IMR-90 (cell line): ENCODE measurements around the gene KIAA1328. TPM values are rescaled to one million over a fixed set of nuclear protein-coding genes. Genes with fewer than 3 reads are reported as not detected.

Source experiments
- ATAC-seq: fragments of 200-7000 bp; cut with Tn5 transposase; 2 replicates; pipeline ENCODE4 v1.9.1; 2020; ENCODE audit warnings: low read depth, mild to moderate bottlenecking, moderate library complexity
- BruUV-seq: library from RNA; stranded (reverse); fragments of 400-500 nt; replicated peaks from 2 replicates; lab custom pipeline; 2021; lab: Mats Ljungman, UMichigan
- CTCF ChIA-PET: fragments of 300-600 bp; formaldehyde crosslinking; extraction: SDS; loops from one replicate; lab custom pipeline; 2021; ENCODE audit warnings: antibody characterized with exemption; lab: Yijun Ruan, JAX
- POLR2A ChIA-PET: fragments of 300-600 bp; sonication (Branson Sonifier 250); formaldehyde crosslinking; loops from one replicate; lab custom pipeline; 2022; ENCODE audit warnings: antibody characterized with exemption; ENCODE audit not compliant: unreplicated experiment; lab: Charles Lee
- DNase-seq: peaks from one replicate; pipeline ENCODE4 v3.0.0; 2013
- H2AFZ ChIP-seq: replicated peaks from 2 replicates; pipeline ENCODE3; 2013; ENCODE audit warnings: low read length, mild to moderate bottlenecking; ENCODE audit not compliant: poor library complexity
- H2AK5ac ChIP-seq: 2 replicates; pipeline ENCODE4 v1.6.1; 2013; ENCODE audit warnings: low read depth, low read length, inconsistent platforms
- H2AK9ac ChIP-seq: replicated peaks from 2 replicates; pipeline ENCODE3; 2013; ENCODE audit warnings: mild to moderate bottlenecking, low read depth, low read length, moderate library complexity; ENCODE audit not compliant: poor library complexity
- H2BK120ac ChIP-seq: 2 replicates; pipeline ENCODE4 v1.6.1; 2013; ENCODE audit warnings: low read depth, low read length, inconsistent platforms
- H2BK15ac ChIP-seq: 3 replicates; pipeline ENCODE4 v1.6.1; 2013; ENCODE audit warnings: low read depth, low read length, inconsistent platforms
- H2BK20ac ChIP-seq: 2 replicates; pipeline ENCODE4 v1.6.1; 2013; ENCODE audit warnings: low read depth, mild to moderate bottlenecking, inconsistent platforms, low read length, moderate library complexity
- H2BK5ac ChIP-seq: 2 replicates; pipeline ENCODE4 v1.6.1; 2013; ENCODE audit warnings: mild to moderate bottlenecking, low read depth, low read length, inconsistent platforms; ENCODE audit not compliant: poor library complexity, severe bottlenecking
- H3K14ac ChIP-seq: replicated peaks from 2 replicates; pipeline ENCODE4 v1.6.1; 2013; ENCODE audit warnings: low read depth, low read length, inconsistent platforms
- H3K18ac ChIP-seq: 2 replicates; pipeline ENCODE4 v1.6.1; 2013; ENCODE audit warnings: low read depth, low read length, control low read depth
- H3K23ac ChIP-seq: 2 replicates; pipeline ENCODE4 v1.6.1; 2013; ENCODE audit warnings: low read depth, low read length, inconsistent platforms
- H3K27ac ChIP-seq: 2 replicates; pipeline ENCODE4 v1.5.1; 2013; ENCODE audit warnings: mild to moderate bottlenecking, control low read depth, low read length; ENCODE audit not compliant: insufficient read depth
- H3K27me3 ChIP-seq: 2 replicates; pipeline ENCODE4 v1.6.1; 2013; ENCODE audit warnings: low read length; ENCODE audit not compliant: control insufficient read depth, insufficient read depth
- H3K36me3 ChIP-seq: 2 replicates; pipeline ENCODE4 v1.6.1; 2013; ENCODE audit warnings: low read length, mixed read lengths; ENCODE audit not compliant: control insufficient read depth, insufficient read depth
- H3K4ac ChIP-seq: 2 replicates; pipeline ENCODE4 v1.6.1; 2013; ENCODE audit warnings: low read depth, low read length, inconsistent platforms
- H3K4me1 ChIP-seq: 2 replicates; pipeline ENCODE4 v1.6.1; 2013; ENCODE audit warnings: low read length, mixed read lengths; ENCODE audit not compliant: control insufficient read depth, insufficient read depth
- H3K4me2 ChIP-seq: 2 replicates; pipeline ENCODE4 v1.6.1; 2013; ENCODE audit warnings: low read depth, mild to moderate bottlenecking, control low read depth, low read length, moderate library complexity
- H3K4me3 ChIP-seq: 2 replicates; pipeline ENCODE4 v1.5.1; 2013; ENCODE audit warnings: low read depth, mild to moderate bottlenecking, control low read depth, low read length, moderate library complexity; ENCODE audit not compliant: insufficient read depth
- H3K56ac ChIP-seq: 2 replicates; pipeline ENCODE4 v1.6.1; 2013; ENCODE audit warnings: low read length, inconsistent platforms; ENCODE audit not compliant: insufficient read depth; ENCODE audit errors: extremely low read depth
- H3K79me1 ChIP-seq, 2 experiments: 2 replicates each; pipeline ENCODE4 v1.6.1; 2013; ENCODE audit warnings: low read length in 2 of 2, inconsistent platforms in 1 of 2, low read depth in 1 of 2
- H3K9ac ChIP-seq: 2 replicates; pipeline ENCODE4 v1.6.1; 2013; ENCODE audit warnings: low read depth, low read length, control low read depth
- H3K9me1 ChIP-seq: 2 replicates; pipeline ENCODE4 v1.6.1; 2013; ENCODE audit warnings: low read length, inconsistent platforms; ENCODE audit not compliant: insufficient read depth
- H3K9me3 ChIP-seq: 2 replicates; pipeline ENCODE4 v1.6.1; 2013; ENCODE audit warnings: low read length; ENCODE audit not compliant: control insufficient read depth, insufficient read depth
- H4K20me1 ChIP-seq: 2 replicates; pipeline ENCODE4 v1.6.1; 2013; ENCODE audit warnings: low read length, inconsistent platforms; ENCODE audit not compliant: insufficient read depth
- H4K5ac ChIP-seq: 2 replicates; pipeline ENCODE4 v1.6.1; 2013; ENCODE audit warnings: mild to moderate bottlenecking, low read depth, low read length, control low read depth
- H4K8ac ChIP-seq, 2 experiments: 2 replicates each; pipeline ENCODE4 v1.6.1; 2013; ENCODE audit warnings: low read depth in 2 of 2, low read length in 2 of 2, control low read depth in 1 of 2, inconsistent platforms in 1 of 2
- H4K91ac ChIP-seq: 2 replicates; pipeline ENCODE4 v1.6.1; 2013; ENCODE audit warnings: low read depth, low read length, inconsistent platforms; ENCODE audit not compliant: insufficient read depth
- CEBPB ChIP-seq: IDR thresholded peaks from 2 replicates; pipeline ENCODE4 v1.6.1; 2012; ENCODE audit warnings: low read depth, low read length, improper control_type of control experiment
- CHD1 ChIP-seq: IDR thresholded peaks from 2 replicates; pipeline ENCODE4 v1.6.1; 2012; ENCODE audit warnings: low read depth, low read length, improper control_type of control experiment
- CTCF ChIP-seq: conservative IDR thresholded peaks from 2 replicates; pipeline ENCODE4 v1.5.1; 2012; ENCODE audit warnings: mild to moderate bottlenecking, low read depth, low read length, improper control_type of control experiment
- MAZ ChIP-seq: IDR thresholded peaks from 2 replicates; pipeline ENCODE4 v1.6.1; 2012; ENCODE audit warnings: low read depth, mild to moderate bottlenecking, low read length, improper control_type of control experiment, moderate library complexity, borderline replicate concordance
- MXI1 ChIP-seq: IDR thresholded peaks from 2 replicates; pipeline ENCODE4 v1.6.1; 2012; ENCODE audit warnings: low read depth, mild to moderate bottlenecking, low read length, moderate library complexity, borderline replicate concordance
- NFE2L2 ChIP-seq: fragments of 150-350 bp; IDR thresholded peaks from 2 replicates; pipeline ENCODE4 v1.6.1; 2016; ENCODE audit warnings: low read depth, mild to moderate bottlenecking, low read length
- POLR2A ChIP-seq: IDR thresholded peaks from 2 replicates; pipeline ENCODE4 v1.6.1; 2012; ENCODE audit warnings: mild to moderate bottlenecking, low read depth, low read length
- RAD21 ChIP-seq: IDR thresholded peaks from 2 replicates; pipeline ENCODE4 v1.6.1; 2012; ENCODE audit warnings: low read length, improper control_type of control experiment
- SMC3 ChIP-seq: fragments of 150-350 bp; IDR thresholded peaks from 2 replicates; pipeline ENCODE4 v1.6.1; 2016; ENCODE audit warnings: low read depth, mild to moderate bottlenecking, antibody characterized with exemption, low read length, moderate library complexity
- USF2 ChIP-seq: fragments of 150-350 bp; IDR thresholded peaks from 2 replicates; pipeline ENCODE4 v1.6.1; 2017; ENCODE audit warnings: mild to moderate bottlenecking, antibody characterized with exemption, low read length, low read depth
- WGBS, 2 experiments: methylation state at CpG; one replicate each; pipeline versions ENCODE4 v1.1.5 to v1.1.7; 2013; ENCODE audit warnings: missing lambda C conversion rate in 2 of 2; ENCODE audit not compliant: insufficient read length in 1 of 2; ENCODE audit errors: extremely low coverage in 2 of 2; 5-methylcytosine and 5-hydroxymethylcytosine counted together
- dilution Hi-C: fragments of 300-500 bp; cut with HindIII; formaldehyde crosslinking; loops from one replicate; pipeline ENCODE4 v1.14.3; 2018; ENCODE audit warnings: low sequenced_read_pairs; ENCODE audit not compliant: unreplicated experiment
- in situ Hi-C: fragments of 300-500 bp; cut with MboI; formaldehyde crosslinking; loops from 3 replicates; pipeline ENCODE4 v1.14.3; 2019; ENCODE audit warnings: low sequenced_read_pairs, inconsistent platforms, mixed read lengths
- intact Hi-C: fragments of 100-400 bp; cut with micrococcal nuclease; formaldehyde crosslinking; loops from 2 replicates; pipeline ENCODE4 v1.10.0; 2022
- polyA plus RNA-seq, 3 experiments: library from polyadenylated mRNA; depleted of rRNA; stranded (reverse); fragments of >200 nt; gene quantifications; 2 replicates each; pipeline ENCODE4 v1.2.3, GENCODE V29; 2012; ENCODE audit warnings: low replicate concordance in 1 of 3
- total RNA-seq: library from RNA; depleted of rRNA; stranded (reverse); fragments of >200 nt; gene quantifications from 2 replicates; pipeline ENCODE4 v1.2.3, GENCODE V29; 2012

KIAA1328 gene
- total and polyA plus RNA-seq, 2 of the 4 experiments (the other 2 are of a cell fraction) = 2.4 to 7.0 TPM

DNA sequence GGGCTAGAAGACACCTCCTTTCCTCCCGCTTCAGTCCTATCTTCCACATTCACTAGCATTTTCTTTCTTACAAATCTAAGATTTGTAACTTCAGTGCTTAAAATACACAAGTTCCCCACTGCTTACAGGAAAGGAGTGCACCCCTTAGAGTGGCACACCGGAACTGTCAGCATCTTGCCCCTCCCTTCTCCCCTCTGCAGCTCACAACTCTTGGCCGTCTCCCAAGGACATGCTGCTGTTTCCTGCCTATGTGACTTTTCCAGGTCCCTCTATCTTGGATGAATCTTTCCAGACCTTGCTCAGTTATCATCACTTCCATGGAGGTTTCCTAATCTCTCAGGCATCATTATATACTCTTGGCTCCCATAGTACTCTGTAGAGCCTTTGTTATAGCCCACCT, 401.8 kb downstream of the KIAA1328 start:
- no peak for TF ChIP-seq NFE2L2
- no peak for TF ChIP-seq USF2
- TF ChIP-seq MAZ = no peak
- no peak for TF ChIP-seq POLR2A
- no peak for TF ChIP-seq MXI1
- no peak for TF ChIP-seq SMC3
- TF ChIP-seq RAD21 = no peak
- no peak for TF ChIP-seq CHD1
- TF ChIP-seq CEBPB = no peak
- TF ChIP-seq CTCF = no peak
- Histone ChIP-seq H2BK5ac (no peak overlapping the region), H2AFZ (no peak overlapping the region), H3K9ac (no peak overlapping the region), H3K27me3 (no peaks in the 10 kb centered on the region), H3K27ac (no peak overlapping the region), H4K5ac (no peak overlapping the region), H2BK120ac (no peak overlapping the region), H2BK15ac (no peak overlapping the region), H2AK9ac (no peak overlapping the region), H4K91ac (no peak overlapping the region), H3K79me1 (no peaks in the 10 kb centered on the region), H3K56ac (no peak overlapping the region), H3K4me2 (no peak overlapping the region), H4K8ac (no peak overlapping the region), H3K4me1 (no peaks in the 10 kb centered on the region), H3K18ac (no peak overlapping the region), H2AK5ac (no peak overlapping the region), H3K9me1 (no peaks in the 10 kb centered on the region), H3K23ac (no peak overlapping the region), H2BK20ac (no peak overlapping the region), H3K4me3 (no peak overlapping the region), H3K14ac (no peak overlapping the region), H3K4ac (no peak overlapping the region), H3K36me3 (no peaks in the 10 kb centered on the region), H3K9me3 (no peaks in the 10 kb centered on the region), H4K20me1 (no peaks in the 10 kb centered on the region)
- no peak for ATAC-seq
- no TSS peak for BruUV-seq
- dilution Hi-C loops (no loop called here), in situ Hi-C loops (no loop called here), intact Hi-C loops (no loop called here)
- 14% methylated on average over 1 of the region's 3 CpGs; no CpG with 5 or more reads in 1 of the 2 experiments for WGBS, 2 experiments
- ChIA-PET POLR2A (no interaction called here), CTCF (no interaction called here)
- no peak for DNase-seq
